NCI-H345 (cell line): Measurements from ENCODE around the gene RPL7L1.
"Not testable (repeated sequence)": the region's sequence is repeated elsewhere in the genome, so short reads cannot be mapped to it uniquely, and the experiment has no call there.

Source experiments
- DNase-seq: peaks from one replicate; lab custom pipeline; 2025; lab: John Stamatoyannopoulos, UW

The RPL7L1 gene

DNA sequence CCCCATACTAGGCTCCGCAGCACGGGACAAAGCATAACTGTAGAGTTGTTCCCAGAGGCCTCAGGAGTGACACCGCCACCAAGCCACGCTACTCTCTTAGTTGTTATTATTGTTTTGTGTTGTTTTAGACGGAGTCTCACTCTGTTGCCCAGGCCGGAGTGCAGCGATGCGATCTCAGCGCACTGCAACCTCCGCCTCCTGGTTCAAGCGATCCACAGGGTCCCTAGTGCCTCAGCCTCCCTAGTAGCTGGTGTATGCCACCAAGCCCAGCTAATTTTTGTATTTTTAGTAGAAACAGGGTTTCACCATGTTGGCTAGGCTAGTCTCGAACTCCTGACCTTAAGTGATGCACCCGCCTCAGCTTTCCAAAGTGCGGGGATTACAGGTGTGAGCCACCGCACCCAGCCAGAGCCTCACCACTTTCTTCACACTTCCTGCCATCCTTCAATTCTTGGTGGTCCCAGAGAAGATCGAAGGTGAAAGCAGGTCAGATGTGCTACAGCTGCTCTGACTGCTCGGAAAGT lies 11.8 kb downstream of the RPL7L1 start:
- no peak for DNase-seq

- not testable (repeated sequence) for DNase-seq
Observed at GRCh38 chr6:42894041-42894828, 14.8 kb downstream of the RPL7L1 start.

DNA sequence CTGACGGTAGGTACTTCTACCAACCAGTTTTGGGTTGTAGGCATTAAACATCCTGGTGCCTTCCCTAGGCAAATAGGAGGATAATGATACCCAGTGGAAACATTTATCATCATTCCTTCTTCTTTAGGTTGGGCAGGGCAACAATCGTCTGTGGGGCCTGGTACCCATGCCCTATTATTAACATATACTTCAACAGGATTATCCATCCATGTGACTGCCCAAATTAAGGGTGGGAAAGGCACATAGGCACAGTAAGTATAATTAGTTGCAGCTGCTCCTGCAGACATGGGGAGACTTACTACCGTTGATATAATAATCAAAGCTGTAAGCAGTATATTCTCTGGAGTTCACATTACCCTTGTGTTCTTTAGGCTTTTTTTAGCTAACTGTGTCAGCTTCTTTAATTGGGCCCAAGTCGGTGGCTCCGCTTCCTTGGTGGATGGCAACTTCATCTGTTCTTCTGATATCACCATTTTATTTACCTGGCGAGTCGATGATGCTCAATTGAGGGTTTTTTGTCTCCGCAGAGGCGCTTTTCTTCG lies 16.8 kb downstream of the RPL7L1 start:
- DNase-seq, result peak; percentile 2

DNA sequence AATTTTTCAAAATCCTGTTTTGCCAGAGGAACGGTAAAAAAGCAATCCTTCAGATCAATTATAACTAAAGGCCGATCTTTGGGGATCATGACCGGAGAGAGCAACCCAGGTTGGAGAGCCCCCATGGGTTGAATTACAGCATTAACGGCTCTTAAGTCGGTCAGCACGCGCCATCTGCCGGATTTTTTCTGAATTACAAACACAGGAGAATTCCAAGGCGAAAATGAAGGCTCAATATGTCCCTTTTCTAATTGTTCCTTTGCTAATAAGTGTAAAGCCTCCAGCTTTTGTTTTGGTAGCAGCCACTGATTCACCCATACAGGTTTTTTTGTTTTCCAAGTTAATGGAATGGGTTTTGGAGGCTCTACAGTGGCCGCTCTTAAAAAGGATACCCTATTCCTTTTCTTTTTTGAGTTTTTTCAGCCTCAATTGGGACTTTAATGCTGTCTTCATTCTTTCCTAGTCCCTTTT lies 19.5 kb downstream of the RPL7L1 start:
- peak; percentile 85 for DNase-seq

DNA sequence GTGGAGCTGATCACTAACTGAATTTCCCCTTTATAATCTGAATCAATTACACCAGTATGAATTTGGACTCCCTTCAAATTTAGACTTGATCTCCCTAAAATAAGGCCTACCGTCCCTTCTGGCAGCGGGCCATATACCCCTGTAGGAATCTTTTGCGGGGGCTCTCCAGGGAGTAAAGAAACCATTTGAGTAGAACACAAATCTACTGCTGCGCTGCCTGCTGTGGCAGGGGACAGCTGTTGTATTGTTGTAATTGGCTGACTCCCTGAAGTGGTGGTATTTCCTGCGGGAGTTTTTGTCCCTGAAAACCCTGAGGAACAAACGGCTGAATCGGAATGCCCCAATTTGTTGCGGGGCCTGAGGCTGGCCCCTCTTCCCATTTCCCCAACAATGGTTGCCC lies 20.5 kb downstream of the RPL7L1 start:
- peak; percentile 60 for DNase-seq

DNA sequence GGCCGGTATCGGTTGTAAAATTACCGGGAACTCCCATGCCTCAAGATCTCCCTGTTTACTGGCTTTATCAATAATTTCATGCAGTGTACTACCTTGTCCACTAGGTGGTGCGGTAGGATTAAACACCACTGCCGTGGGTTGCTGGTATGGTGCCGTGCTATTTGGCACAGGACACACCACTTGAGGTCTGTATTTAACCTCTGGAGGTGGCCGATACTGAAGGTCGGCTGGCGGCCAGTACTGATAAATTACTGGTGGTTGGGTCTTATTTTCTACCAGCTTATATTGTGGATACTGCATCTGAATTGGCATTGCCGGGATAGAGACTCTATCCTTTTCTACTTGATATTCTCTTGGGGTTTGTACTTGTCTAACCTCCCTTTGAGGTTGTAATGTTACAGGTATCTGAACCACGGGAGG lies 22.1 kb downstream of the RPL7L1 start:
- DNase-seq, result peak; percentile 87

GRCh38 chr6:42902429-42903263 lies 23.2 kb downstream of the RPL7L1 start:
- not testable (repeated sequence) for DNase-seq

DNA sequence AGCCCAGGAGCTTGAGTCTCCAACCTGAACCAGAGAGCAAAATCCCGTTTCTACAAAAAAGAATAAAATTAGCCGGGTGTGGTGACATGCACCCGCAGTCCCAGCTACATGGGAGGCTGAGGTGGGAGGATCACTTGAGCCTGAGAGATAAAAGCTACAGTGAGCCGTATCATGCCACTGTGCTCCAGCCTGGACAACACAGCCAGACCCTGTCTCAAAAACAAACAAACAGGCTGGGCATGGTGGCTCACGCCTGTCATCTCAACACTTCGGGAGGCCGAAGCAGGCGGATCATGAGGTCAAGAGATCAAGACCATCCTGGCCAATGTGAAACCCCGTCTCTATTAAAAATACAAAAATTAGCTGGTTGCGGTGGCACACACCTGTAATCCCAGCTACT lies 25.1 kb downstream of the RPL7L1 start:
- DNase-seq, result no peak

DNA sequence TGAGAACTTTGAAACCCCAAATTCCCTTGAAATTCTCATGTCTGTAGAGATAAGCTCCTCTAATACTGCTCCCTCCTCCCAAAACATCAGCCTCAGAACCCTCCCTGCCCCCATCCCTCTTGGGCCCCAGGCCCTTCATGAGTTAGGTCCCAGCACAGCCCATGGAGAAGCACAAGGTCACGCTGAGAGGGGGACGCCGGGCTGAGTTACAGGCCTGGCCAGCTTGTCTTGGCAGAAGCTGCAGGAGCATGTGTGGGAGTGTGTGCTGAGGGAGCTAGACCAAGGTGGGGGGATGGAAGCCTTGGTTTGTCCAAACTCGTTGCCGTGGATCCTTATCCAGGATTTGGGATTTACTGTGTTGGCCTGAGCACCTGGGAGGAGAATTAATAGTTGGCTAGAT lies 27.9 kb downstream of the RPL7L1 start:
- DNase-seq, result no peak

DNA sequence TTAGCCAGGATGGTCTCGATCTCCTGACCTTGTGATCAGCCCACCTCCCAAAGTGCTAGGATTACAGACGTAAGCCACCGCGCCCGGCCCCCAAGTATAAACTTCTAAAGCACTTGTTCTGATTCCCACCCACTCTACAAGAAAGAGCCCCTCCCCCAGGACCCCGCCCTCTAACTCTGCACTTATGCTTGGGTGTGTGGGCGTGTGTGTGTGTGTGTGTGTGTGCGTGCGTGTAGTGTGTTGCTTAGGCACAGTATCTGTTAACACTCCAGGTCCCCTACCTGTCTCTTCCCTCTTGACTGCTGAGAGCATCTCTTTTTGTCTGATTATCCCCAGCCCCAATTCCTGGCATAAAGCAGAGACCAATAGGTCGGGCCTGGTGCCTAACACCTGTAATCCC lies 30.4 kb downstream of the RPL7L1 start:
- DNase-seq, result no peak

- no peak for DNase-seq
Observed at GRCh38 chr6:42911171-42912021, 32.0 kb downstream of the RPL7L1 start.

DNA sequence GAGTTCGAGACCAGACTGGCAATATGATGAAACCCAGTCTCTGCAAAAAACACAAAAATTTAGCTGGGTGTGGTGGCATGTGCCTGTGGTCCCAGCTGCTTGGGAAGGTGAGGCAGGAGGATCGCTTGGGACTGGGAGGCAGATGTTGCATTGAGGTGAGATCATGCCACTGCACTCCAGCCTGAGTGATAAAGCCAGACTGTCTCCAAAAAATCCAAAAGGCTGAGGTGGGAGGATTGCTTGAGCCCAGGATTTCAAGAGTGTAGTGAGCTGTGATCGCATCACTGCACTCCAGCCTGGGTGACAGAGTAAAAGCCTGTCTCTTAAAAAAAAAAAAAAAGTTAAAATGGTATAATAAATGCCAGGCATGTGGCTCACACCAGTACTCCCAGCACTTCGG lies 35.1 kb downstream of the RPL7L1 start:
- DNase-seq, result no peak

DNA sequence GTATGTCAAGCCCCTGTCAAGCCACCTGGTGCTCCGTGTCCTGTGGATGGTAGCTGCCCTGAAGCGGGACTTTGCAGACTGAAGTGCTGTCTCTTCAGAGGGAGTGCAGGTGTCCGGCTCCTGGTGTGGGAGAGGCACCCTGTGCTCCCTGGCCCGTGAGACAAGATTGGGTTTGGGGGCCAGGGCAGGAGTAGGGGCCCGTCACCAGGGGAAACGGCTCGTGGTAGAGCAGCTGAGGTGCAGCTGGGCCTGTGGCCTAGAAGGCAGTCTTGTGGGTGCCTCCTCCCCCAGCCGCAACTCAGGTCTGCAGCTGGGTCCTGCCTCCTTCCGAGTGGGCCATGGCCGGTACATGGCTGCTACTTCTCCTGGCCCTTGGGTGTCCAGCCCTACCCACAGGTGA lies 36.3 kb downstream of the RPL7L1 start, which contains the start of gene PTCRA:
Gene PTCRA (plus strand): TSS at position 322 of the 400 bp plus-strand sequence. CDS start 17 bp downstream, at position 339.
- DNase-seq, result no peak

DNA sequence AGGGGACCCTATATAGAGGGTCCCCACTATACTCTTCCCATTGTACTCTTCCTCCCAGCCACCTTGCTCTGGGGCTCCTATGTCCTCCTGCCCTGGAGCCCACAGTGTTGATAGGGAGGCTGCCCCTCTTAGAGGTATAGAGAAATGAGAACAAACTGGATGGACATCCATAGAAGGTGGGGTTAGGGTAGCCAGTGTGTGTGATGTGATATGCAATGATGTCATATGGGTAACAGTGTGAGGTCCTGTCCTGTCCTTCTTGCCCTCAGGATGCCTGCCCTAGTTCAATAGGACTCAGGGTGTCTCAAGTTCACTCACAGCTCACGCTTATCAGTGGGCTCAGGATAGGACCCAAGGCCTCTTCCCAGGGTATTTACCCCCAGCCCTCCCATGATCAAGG lies 36.9 kb downstream of the RPL7L1 start:
- no peak for DNase-seq

DNA sequence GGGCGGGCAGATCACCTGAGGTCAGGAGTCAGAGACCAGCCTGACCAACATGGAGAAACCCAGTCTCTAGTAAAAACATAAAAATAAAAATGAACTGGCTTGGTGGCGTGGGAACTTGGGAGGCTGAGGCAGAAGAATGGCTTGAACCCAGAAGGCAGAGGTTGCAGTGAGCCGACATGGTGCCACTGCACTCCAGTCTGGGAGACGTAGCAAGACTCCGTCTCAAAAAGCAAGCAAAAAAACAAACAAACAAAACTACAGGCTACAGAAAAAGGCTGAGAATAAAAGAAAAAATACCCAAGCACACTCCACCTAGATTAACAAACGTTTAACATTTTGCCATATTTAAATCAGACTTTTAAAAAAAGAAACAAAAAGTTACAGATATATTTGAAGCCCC lies 42.4 kb downstream of the RPL7L1 start:
- no peak for DNase-seq

GRCh38 chr6:42923666-42924065 lies 44.2 kb downstream of the RPL7L1 start:
- DNase-seq, result no peak

GRCh38 chr6:42925248-42925857 lies 45.9 kb downstream of the RPL7L1 start:
- DNase-seq, result no peak

DNA sequence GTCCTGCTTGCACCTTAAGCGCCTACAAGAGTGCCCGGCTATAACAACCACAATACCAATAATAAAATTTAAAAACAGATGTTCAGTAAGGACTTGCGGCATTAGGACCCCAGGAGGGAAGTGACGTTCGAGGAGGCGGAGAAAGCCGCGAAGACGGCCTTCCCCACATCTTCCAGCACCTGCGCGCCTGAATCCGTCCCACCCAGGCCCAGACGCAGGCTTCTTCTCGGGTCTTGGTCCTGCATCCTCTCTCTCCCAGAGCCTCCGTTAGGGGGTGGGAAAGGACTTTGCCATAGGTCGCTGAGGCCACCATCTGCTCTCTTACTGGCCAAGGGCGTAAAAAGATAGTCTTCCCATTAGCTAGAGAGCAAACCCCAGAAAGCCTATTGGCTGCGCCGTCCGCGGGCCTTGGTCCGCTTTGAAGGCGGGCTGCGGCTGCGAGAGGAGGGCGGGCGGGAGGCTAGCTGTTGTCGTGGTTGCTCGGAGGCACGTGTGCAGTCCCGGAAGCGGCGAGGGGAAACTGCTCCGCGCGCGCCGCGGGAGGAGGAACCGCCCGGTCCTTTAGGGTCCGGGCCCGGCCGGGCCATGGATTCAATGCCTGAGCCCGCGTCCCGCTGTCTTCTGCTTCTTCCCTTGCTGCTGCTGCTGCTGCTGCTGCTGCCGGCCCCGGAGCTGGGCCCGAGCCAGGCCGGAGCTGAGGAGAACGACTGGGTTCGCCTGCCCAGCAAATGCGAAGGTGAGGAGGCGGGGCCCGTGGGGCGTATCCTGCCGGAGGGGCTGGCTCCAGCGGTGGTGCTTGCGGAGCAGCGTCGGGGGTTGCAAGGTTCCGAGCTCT lies 49.8 kb downstream of the RPL7L1 start, which contains the start of gene CNPY3:
Gene CNPY3 (plus strand): TSS at position 495 of the 835 bp plus-strand sequence. CDS start 91 bp downstream, at position 586.
- peak; percentile 96 for DNase-seq

GRCh38 chr6:42929821-42930360 lies 50.5 kb downstream of the RPL7L1 start:
- peak; percentile 64 for DNase-seq

GRCh38 chr6:42932412-42932811 lies 53.0 kb downstream of the RPL7L1 start:
- no peak for DNase-seq
